Peyer's patch (tissue), 4 donors: ENCODE data around the gene TSPYL1.

ENCODE experiments used
- CTCF ChIP-seq, 6 experiments: fragments of 450-650 bp in 4 of 6; fragments of 200-600 bp in 2 of 6; sonication (generic) in 1 of 6; IDR thresholded peaks; one replicate each; pipeline ENCODE4 v1.5.1; 2017 to 2019; ENCODE audit warnings: antibody characterized with exemption in 6 of 6, mild to moderate bottlenecking in 3 of 6, moderate library complexity in 1 of 6
- POLR2A ChIP-seq, 2 donors: fragments of 450-650 bp; IDR thresholded peaks; one replicate each; pipeline ENCODE4 v1.5.1; 2017; ENCODE audit warnings: antibody characterized with exemption in 2 of 2, mild to moderate bottlenecking in 2 of 2, moderate library complexity in 2 of 2

GRCh38 chr6:116283191-116283590 is 3.5 kb upstream of the TSPYL1 start:
- TF ChIP-seq CTCF (IDR thresholded peaks at IDR 0.05) (no peak), POLR2A (IDR thresholded peaks at IDR 0.05) (no peak)
